ENCODE measurements around the gene TRMT1. TPM values are rescaled to one million over a fixed set of nuclear protein-coding genes. Genes with fewer than 3 reads are reported as not detected.

TRMT1 gene
- total RNA-seq, 1 donor from 2014 or later, result 33.2 TPM

DNA sequence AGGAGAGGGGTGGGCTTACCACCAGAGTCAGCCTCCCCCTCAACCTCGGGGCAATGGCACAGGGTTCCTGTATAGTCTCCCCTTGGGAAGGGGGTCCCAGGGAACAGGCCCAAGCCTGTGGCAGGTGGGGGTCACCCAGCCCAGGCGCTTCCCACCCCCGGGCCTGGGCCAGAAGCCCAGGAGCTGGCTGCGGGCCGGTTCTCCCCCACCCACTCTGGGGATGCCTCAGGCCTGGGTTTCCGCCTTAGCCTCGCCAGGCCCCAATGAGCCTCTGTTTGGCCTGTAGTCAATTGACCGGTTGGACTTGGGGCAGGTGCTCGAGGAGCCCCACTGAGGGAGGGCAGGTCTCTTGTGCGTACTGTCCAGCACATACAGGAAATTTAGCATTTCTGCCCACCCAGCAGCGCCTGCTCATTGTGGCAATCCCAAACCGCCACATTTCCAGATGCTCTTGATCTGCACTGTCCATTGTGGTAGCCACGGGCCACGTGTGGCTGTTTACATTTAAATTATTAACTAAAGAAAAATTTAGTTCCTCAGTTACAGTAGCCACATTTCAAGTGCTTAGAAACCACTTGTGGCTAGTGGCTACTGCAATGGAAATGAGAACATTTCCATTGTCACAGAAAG, 23.8 kb downstream of the TRMT1 start:
- no peak for DNase-seq (ENCODE audit: low spot score)

DNA sequence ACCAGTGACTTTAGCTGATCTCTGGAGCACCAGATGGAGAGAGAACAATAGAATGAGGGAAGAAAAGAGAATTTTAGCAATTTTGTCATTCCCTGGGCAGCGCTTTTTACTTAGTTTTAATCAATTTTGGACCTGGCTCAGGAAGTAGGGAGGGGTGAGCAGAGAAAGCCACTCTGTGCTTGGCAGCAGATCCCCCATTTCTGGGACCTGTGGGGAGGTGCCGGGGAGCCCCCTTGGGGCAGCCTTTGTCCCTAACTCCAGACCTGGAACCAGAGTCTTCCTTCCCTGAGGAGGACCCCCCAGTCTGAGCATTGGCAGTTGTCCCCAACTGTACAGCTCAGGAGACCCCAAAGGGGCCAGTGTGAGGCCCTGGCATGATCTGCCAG, 24.4 kb downstream of the TRMT1 start:
- no peak for DNase-seq (ENCODE audit: low spot score)

DNA sequence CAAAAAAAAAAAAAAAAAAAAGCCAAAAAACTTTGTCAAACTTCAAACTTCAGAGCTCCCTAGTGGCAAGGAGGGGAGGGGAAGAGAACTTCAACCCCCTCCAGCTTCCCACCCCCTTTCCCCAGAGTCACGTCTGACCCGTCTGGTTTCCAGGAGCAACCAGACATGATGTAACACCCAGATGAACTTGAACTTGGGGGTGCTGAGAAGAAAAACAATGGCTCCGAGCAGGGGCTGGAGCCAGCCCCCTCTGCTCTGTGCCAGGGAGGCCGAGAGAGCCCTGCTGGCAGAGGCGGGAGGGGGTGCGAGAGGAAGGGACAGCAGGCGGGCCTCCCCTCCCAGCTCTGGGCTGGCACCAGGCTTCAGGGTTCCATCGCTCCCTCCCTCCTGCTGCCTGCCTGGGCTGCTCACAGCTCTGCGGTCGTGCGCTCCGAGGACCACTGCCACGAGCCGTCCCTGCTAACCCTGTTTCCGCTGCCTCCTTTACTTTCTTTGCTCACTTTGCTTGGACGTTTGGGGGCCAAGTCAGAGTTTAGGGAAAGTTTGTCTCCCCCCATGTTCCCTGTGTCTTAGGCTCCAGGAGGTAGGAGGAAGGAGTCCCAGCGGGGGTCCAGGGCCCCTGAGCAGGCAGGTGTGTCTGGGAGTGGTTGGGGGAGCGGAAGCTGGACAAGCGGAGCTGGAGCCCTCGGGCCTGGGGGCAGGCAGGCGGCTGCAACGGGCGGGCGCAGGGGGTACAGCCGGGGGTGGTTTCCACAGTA, 25.0 kb downstream of the TRMT1 start:
- no peak for DNase-seq (ENCODE audit: low spot score)

DNA sequence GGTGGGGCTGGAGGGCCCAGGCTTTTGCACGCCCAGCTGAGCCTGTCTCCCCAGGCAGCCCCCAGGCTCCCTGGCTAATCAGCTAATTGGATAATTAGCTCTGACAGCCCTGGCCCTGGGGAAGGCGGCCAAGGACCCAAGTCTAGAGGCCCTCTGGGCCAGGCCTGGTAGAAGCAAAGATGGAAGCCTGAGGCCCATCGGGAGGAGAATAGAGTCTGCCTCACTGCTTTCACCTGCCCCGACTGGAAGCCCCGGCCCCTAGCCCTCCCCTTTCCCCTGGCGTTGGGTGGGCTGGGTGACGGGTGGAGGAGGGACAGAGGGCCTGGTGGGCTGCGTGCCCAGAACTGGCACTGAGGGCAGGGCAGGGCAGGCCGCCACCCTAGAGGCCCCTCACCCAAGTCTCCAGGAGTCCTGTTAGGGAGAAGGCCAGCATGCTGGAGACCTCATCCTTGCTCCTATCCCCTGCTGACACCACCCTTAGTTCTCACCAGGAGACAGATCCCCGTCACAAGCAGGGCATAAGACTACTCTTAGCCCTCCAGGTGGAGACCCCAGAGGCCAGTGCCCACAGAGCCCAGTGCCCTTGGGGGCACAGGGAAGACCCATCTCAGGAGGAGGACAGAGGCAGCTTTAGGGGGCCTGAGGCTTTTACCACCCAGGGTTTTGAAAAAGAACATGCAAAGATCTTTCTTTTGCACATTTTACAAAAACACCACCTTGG, 25.9 kb downstream of the TRMT1 start:
- no peak for DNase-seq (ENCODE audit: low spot score)

DNA sequence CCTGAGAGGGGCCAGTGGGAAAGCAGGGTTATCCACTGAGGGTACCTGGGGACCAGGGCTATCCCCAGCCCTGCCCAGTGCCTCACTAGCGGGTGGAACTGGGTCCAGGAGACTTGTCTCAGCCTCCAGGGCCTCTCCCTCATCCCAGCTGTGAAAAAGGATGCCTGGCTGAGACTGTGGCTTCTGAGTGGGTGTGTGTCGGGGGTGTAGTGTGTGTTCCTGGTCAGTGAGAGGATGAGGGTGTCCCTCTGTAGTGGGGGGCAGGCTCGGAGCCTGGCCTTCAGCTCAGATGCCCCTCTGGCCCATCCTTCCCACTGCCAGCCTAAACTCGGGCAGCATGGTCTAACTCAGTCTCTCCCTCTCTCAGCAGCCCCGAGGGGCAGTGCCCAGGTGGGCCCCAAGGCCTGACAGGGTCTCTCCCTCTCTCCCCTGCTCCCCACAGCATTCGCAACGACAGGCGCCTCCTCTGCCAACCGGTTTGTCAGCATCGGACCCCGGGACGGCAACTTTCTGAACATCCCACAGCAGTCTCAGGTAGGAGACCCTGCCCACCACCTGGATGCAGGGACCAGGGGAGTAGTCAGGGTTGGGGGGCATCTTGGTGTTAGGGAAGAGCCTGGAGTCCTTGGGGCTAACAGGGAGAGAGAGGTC, 26.6 kb downstream of the TRMT1 start:
- no peak for DNase-seq (ENCODE audit: low spot score)

DNA sequence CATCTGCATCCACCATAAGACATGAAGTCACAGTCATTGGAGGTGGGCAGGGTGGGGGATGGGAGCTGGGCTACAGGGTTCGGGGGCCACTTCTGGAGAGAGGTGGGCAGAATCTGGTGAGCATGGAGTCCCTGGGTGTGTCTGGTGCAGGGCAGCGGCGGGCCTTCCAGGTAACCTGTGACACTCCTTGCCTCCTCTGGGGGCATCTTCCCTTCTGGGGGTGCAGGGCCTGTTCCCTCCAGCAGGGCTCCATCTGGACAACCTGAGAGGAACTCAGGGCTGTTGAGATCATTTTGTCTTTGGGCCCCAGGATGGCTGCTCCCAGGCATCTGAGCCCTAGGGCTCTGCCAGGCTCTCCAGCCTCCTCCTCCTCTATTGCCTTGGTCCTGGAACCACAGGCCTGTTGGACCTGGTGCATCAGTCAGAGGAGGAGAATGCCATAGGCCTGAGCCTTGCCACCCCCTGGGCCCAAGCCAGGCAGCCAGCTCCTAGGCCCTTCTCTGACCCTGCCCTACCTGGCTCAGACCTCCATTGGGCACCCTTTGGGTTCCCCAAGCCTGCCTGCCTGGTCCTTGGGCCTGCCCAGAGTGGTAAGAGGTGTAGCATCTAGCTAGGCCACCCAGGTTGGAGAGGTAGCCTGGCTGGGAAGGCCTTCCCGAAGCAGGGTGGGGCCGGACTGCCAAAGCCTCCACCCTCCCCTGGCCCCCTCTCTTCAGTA, 27.2 kb downstream of the TRMT1 start:
- no peak for DNase-seq (ENCODE audit: low spot score)

DNA sequence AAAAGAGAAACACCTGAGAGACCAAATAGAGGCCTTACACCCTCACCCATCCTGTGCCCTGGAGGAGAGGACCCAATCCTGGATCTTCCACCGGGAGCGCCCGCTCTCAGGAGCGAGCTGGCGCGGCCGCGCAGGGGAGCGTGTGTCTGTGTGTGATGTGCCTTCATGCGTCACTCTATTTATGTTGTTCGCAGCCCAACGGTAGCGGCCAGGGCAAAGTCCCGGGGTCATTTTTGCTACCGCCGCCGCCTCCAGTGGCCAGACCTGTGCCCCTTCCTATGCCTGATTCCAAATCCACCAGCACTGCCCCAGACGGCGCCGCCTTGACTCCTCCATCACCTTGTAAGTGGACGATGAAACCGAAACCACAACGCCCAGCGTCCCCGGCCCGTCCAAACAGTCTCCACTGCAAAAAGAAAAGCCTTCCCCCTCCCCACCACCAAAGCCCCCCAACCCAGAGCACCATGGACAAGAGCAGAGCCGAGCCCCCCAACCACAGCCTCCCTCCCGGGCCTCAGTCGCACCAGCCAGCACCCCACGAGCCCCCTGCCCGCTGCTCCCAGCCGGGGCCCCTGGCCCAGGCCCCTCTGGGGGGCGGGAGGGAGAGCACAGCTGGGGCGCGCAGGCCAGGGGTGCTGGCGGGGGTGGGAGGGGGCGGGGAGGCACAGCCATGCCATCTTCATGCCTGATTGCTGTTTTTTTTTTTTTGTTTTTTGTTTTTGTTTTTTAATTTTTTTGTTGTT, 28.6 kb downstream of the TRMT1 start:
- no peak for DNase-seq (ENCODE audit: low spot score)

DNA sequence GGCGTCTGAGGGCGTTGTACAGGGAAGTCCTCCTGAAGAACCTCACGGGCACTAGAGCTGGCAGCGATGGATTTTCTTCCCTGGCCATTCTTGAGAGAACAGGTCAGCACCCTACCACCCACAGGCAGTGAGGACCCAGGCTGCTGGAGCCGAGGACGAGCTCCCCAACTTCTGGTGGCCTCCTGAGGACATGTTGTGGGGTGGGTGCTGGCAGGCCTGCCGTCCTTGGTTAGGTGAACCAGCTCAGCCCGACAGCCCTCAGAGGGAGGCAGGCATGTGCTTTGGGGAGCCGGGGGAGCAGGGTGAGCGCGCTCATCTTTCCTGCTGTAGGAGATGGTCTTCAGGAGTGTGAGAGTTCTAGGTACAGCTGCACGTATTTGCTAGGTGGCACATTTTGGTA, 29.2 kb downstream of the TRMT1 start:
- DNase-seq (ENCODE audit: low spot score), result no peak

DNA sequence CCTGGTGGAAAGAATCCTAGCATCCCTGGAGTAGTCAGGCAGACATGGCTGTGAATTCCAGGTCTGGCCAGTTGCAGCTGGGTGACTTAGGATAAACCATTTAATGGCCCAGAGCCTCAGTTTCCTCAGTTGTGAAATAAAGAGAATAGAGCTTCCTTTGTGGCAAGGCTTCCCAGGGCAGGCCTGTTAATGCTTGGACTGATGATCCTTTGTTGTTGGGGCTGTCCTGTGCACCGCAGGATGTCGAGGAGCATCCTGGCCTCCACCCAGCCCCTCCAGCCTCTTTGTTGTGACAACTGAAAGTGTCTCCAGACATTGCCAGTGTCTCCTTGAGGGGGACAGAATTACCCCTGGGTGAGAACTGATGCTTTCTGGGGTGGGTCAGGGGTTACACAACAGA, 30.2 kb downstream of the TRMT1 start:
- DNase-seq (ENCODE audit: low spot score), result no peak

DNA sequence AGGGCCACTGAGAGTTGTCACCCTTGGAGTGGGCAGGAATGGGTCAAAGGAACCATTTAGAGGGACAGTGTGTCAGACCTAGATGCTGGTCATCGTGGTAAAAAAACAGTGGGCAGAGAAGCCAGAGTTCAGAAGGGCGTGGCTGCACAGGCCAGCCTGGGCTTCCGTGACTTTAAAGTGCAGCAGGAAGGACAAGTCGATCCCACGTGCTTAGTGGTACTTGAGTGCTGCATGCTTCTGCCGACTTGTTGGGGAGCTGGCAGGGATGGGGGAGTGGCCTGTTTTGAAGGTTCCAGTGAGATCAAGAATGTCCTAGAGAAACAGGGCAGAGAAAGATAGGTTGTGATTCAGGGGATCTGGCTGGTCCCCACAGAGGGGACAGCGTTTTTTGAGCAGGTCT, 30.9 kb downstream of the TRMT1 start:
- DNase-seq (ENCODE audit: low spot score), result no peak

DNA sequence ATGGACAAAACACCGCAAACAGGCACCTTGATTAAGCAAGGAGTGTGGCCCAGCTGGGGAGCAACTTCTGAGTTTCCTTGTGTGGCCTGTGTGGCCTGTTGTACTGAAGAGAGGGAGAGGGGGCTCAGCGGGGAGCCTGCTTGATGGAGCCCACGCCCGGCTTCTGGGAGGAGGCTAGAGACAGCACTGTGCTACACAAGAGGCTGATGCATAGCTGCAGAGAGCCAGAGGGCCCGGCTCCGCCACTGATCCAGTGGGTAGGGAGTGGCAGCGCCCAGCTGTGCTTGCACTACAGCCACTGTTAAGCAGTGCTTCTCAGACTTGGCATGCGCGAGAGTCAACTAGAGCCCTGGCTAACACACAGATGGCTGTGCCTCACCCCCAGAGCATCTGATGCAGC, 32.9 kb downstream of the TRMT1 start:
- DNase-seq (ENCODE audit: low spot score), result no peak

DNA sequence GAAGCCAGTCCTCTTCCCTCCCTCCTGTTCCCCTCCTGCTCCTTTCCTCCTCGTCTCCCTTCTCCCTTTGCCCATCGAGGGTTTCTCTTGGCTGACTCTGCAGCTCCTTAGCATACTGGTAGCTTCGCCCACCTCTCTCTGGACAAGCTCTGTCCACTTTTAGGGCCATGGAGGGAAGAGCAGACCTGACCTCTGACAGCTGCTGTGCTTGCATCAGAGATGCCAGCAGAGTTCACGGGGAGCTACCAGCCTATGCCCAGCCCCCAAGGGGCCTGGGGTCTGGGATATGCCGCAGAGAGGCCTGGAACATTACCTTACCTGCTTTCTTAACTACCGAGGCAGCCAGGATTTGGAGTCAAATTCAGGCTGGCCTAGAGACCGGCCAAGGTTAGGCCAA, 33.5 kb downstream of the TRMT1 start:
- DNase-seq (ENCODE audit: low spot score), result no peak

DNA sequence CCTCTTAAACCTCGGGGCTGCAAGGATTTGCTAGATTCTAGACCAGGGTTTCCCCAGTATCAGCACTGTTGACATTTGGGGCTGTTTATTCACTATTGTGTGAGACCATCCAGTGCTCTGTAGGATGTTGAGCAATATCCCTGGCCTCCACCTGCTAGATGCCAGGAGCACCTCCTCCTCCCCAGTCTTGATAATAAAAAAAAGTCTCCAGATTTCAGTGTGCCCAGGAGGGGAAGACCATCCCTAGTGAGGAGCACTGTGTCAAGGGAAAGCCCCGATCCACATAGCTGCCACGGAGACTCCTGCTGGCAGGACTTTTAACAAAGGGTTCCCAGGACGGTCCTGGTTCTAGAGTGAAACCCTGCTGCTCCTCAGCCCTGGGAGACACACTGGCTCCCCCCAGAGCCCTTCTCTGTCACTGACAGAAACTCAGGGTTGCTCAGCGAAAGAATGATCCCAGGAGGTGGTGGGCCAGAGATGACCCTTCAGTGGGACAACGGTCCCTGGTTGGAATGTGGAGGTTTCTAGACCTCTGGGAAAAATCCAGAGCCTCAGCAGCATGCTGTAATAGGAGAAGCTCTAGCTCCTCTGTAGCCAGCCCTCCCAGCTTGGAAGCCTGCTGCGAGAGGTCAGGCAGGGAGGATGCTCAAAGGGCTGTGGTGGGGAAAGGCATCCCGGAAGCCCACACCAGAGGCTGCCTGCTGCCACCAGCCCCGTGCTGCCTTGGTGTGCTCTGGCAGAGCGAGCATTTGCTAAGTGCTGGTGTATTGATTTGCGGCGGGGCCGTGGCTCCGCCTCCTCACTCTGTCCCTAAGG, 34.1 kb downstream of the TRMT1 start:
- no peak for DNase-seq (ENCODE audit: low spot score)

DNA sequence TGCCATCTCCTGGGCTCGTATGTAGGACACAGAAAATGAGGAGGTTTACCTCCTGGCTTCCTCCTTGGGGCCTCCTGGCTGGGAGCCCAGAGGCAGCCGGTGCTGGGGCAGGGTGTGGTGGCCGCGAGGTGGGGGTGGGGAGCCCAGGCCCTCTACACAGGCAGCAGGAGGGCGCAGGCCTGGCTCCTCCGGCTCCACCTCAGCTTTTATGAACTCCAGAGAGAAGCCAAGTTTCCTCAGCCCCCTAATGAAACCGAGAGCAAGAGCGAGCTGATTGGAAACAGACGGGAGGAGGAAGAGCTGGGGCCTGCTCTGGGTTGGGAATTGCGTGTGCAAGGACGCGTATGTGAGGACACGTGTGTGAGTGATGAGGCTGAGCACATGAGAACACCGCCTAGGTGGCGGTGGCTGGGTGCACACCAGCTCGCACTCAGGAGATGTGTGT, 37.0 kb downstream of the TRMT1 start:
- DNase-seq (ENCODE audit: low spot score), result no peak

DNA sequence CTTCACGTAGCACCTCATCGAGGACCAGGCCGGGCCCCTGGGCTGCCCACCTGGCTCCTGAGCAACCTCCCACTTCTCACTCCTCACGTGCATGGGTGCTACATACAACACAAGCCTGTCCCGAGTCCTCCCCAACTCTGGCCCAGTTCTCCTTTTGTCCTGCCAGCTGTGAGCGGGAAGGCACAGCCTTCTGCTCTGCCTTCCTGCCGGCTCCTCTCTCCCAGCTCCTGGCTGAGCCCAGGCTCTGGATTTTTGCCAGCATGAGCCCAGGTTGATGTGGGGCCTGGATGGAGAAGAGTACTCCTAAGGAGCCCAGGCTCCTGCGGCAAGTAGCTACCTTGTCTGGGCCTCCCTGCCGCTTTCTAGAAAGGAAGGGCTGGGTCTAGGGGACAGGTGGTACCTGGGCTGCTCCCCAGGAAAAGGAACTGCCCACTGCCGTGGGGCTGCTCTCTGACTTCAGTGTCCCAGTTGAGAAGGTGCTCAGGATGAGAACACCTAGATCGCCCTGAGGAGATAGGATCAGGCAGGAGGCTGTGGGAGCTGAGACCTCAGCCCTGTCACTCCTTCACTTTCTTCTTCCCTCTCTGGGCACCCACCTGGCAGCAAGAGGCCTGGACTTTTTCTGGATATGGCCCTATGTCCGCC, 37.5 kb downstream of the TRMT1 start:
- no peak for DNase-seq (ENCODE audit: low spot score)

DNA sequence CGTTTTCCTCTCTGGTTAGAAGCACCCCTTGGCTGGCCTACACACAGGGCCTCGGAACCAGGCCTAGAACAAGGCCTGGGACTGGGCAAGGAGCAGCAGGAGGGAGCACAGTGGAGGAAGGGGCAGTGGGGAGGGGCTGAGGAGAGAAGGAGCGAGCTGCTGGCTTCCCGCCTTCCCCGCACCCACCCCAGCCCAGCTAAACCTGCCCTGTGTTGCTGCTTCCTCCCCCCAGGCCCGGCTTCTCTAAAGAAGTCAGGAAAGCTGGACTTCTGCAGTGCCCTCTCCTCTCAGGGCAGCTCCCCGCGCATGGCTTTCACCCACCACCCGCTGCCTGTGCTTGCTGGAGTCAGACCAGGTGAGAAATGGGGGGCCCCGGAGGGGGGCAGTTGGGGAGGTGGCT, 38.2 kb downstream of the TRMT1 start:
- no peak for DNase-seq (ENCODE audit: low spot score)

DNA sequence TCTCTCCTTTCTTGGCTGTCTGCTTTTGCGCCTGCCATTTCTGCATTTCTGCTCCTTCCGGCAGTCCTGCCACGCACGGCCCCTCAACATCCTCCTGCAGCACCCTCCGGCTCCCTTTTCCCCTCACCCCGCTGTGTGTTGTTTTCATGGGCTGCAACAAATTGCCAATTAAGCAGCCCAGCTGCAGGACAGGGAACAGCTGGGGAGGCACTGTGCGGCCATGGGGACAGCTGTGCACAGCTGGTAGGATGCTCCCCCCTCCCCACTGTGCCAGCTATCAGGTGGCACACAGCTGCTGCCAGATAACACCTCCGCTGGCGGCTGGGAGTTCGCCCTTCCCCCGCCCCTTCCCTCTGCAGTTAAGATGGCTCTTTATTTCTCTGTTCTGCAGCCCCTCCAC, 39.3 kb downstream of the TRMT1 start:
- DNase-seq (ENCODE audit: low spot score), result no peak

DNA sequence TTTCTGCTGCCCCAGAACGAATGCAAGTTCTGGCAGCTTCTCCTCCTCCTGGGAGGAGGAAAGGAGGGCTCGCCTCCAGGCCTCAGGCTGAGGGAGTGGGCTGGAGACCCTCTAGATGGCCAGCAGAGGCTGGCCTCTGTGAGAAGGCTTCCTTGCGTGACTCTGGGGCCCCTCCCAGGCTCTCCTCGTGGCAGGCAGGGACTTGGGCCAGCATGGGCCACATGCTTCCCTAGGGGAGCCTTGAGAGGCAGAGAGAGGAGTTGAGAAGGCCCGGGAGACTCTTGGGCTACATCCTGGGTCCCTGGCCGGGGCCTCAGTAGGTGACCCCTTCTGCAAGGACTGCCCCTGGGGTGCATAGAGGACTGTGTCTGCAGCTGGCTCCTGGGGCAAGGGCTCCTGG, 39.8 kb downstream of the TRMT1 start:
- DNase-seq (ENCODE audit: low spot score), result no peak

DNA sequence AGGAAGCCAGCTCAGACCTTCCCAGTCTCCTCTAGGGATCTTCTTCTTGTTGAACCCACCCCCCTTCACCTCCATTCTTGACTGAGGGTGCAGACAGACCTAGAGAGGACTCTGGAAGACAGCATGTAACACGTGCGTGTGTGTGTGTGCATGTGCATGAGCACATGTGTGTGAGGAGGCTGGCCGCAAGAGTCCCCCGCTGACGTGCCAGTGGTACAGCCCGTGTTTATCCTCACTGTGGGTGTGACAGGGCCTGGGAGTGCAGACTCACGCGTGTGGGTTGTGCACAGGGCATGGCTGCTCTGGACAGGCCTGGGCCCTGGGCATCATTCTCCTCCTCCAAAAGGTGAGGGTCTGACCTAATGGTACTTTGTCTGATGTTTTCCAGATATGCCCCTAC, 40.2 kb downstream of the TRMT1 start:
- DNase-seq (ENCODE audit: low spot score), result no peak
